ENCODE results near the gene NOTCH3.

The NOTCH3 gene

GRCh38 chr19:15200553-15201364 lies at the start of gene NOTCH3:
TSS of gene NOTCH3 (minus strand) at chr19:15200995. CDS start at chr19:15200905, 90 bp downstream.
- no peak for DNase-seq (ENCODE audit: extremely low read depth, low read depth)
- TF ChIP-seq CTCF (IDR thresholded peaks at IDR 0.05; ENCODE audit: low read depth, low read length): no peak

- no peak for DNase-seq (ENCODE audit: extremely low read depth, low read depth)
- TF ChIP-seq CTCF (IDR thresholded peaks at IDR 0.05; ENCODE audit: low read depth, low read length): no peak
These were observed 49.8 kb upstream of the NOTCH3 start for GRCh38 chr19:15250640-15250993.

DNA sequence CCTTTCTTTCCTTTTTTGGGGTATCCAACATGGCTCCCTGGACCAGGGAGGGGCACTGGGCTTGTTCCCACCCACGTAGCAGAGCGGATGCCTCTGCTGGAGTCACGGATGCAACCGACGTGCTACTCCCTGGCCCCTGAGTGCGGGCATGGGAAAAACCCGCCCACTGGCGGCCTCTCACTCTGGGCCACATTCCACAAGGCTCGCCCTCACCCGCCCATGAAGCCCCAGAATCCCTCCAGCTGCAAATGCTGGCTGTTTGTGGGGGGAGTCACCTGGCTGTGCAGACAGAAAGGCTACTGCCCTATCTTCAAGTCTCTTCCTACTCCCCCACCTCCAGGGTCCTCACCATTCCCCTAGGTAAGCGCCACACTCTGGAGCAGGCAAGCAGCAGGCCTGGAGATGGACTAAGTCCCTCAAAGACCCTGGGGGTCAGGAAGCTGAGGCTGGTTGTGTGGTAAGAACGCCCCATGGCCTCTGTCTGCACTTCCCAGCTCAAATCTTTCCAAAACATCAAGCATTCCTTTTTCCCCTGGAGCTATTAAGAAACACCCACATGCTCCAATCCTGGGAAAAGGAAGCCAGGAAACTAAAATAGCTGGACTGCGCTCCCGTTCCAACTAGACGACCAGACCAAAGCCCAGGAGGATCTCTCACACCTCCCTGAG lies 49.3 kb upstream of the NOTCH3 start:
- no peak for TF ChIP-seq CTCF (IDR thresholded peaks at IDR 0.05; ENCODE audit: low read depth, low read length)
- DNase-seq (ENCODE audit: extremely low read depth, low read depth): peak; percentile 81

- TF ChIP-seq CTCF (IDR thresholded peaks at IDR 0.05; ENCODE audit: low read depth, low read length): no peak; the same call in 1 of the 2 replicates
- no peak for DNase-seq (ENCODE audit: extremely low read depth, low read depth)
These were observed 48.7 kb upstream of the NOTCH3 start for GRCh38 chr19:15249528-15249874.

GRCh38 chr19:15248648-15249527 lies 48.1 kb upstream of the NOTCH3 start:
- DNase-seq (ENCODE audit: extremely low read depth, low read depth): peak; percentile 63
- no peak for TF ChIP-seq CTCF (IDR thresholded peaks at IDR 0.05; ENCODE audit: low read depth, low read length)

DNA sequence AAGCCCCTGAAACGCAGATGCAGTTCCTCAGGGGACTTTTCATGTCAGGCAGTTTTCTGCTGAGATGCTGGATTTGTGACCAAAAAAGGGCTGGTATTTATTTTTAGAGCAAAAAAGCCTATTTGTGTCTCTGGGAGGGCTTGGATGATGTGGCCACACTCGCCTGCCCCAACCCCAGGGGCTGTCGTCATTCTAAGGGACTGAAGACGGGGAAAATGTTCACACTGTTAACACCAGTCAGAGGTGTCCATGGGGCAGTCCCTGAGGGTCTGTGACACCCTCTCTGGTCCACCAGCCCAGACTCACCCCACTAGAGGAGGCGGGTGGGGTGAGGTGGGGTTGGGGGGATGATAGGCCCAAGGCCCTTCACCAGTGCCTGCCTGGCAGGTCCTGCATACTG lies 47.3 kb upstream of the NOTCH3 start:
- no peak for DNase-seq (ENCODE audit: extremely low read depth, low read depth)
- TF ChIP-seq CTCF (IDR thresholded peaks at IDR 0.05; ENCODE audit: low read depth, low read length): no peak
